HG02884 (cell line): ENCODE measurements around the gene SEPTIN8.

Experiments used
- ATAC-seq: cut with Tn5 transposase; IDR thresholded peaks from one replicate; pipeline ENCODE4 v1.9.1; 2021; ENCODE audit warnings: mild to moderate bottlenecking, moderate library complexity; ENCODE audit not compliant: unreplicated experiment

Gene SEPTIN8

GRCh38 chr5:132785365-132785764, 8.3 kb upstream of the SEPTIN8 start:
- no peak for ATAC-seq

- ATAC-seq = no peak
Observed at GRCh38 chr5:132782101-132782500, 5.1 kb upstream of the SEPTIN8 start.

- ATAC-seq = no peak
Observed at GRCh38 chr5:132781029-132781428, 4.0 kb upstream of the SEPTIN8 start.

- ATAC-seq = no peak
Observed at GRCh38 chr5:132780577-132780976, 3.5 kb upstream of the SEPTIN8 start.

- ATAC-seq = no peak
Observed at GRCh38 chr5:132779961-132780360, 2.9 kb upstream of the SEPTIN8 start.

GRCh38 chr5:132778856-132779255, 1.8 kb upstream of the SEPTIN8 start:
- ATAC-seq = no peak

- no peak for ATAC-seq
Observed at GRCh38 chr5:132778129-132778528, 1.1 kb upstream of the SEPTIN8 start.

GRCh38 chr5:132776938-132777208, 166 bp downstream of the SEPTIN8 start:
- ATAC-seq = no peak

GRCh38 chr5:132776131-132776937, 705 bp downstream of the SEPTIN8 start:
- no peak for ATAC-seq

GRCh38 chr5:132775476-132775961, 1.5 kb downstream of the SEPTIN8 start:
- ATAC-seq = no peak

- ATAC-seq = no peak
Observed at GRCh38 chr5:132774896-132775295, 2.1 kb downstream of the SEPTIN8 start.

- no peak for ATAC-seq
Observed at GRCh38 chr5:132774406-132774805, 2.6 kb downstream of the SEPTIN8 start.

- ATAC-seq = no peak
Observed at GRCh38 chr5:132773601-132774355, 3.3 kb downstream of the SEPTIN8 start.

GRCh38 chr5:132773114-132773513, 3.9 kb downstream of the SEPTIN8 start:
- ATAC-seq = no peak

- ATAC-seq = no peak
Observed at GRCh38 chr5:132772291-132773070, 4.6 kb downstream of the SEPTIN8 start.

GRCh38 chr5:132771503-132771998, 5.5 kb downstream of the SEPTIN8 start:
- no peak for ATAC-seq

GRCh38 chr5:132770476-132771159, 6.4 kb downstream of the SEPTIN8 start:
- ATAC-seq = no peak

- ATAC-seq = no peak
Observed at GRCh38 chr5:132768485-132768868, 8.6 kb downstream of the SEPTIN8 start.

- ATAC-seq = no peak
Observed at GRCh38 chr5:132767150-132767549, 9.9 kb downstream of the SEPTIN8 start.

- ATAC-seq = no peak
Observed at GRCh38 chr5:132766806-132767055, 10.3 kb downstream of the SEPTIN8 start.
